K562 (cell line): ENCODE measurements around the gene NUP98. TPM values are rescaled to one million over a fixed set of nuclear protein-coding genes. Genes with fewer than 3 reads are reported as not detected.

Experiments used
- AFF4 ChIP-seq: sonication (generic); formaldehyde crosslinking; IDR thresholded peaks from 2 replicates; pipeline ENCODE4 v1.8.0; 2023; ENCODE audit warnings: mild to moderate bottlenecking, missing genetic modification reagents
- CBX8 ChIP-seq: fragments of 200-600 bp; sonication (generic); IDR thresholded peaks from 2 replicates; pipeline ENCODE4 v1.6.1; 2012; ENCODE audit warnings: borderline replicate concordance, mixed run types, low read depth, mild to moderate bottlenecking, moderate library complexity, mixed read lengths, low read length, control low read depth, inconsistent platforms; ENCODE audit not compliant: poor library complexity, severe bottlenecking; ENCODE audit errors: extremely low read depth
- EWSR1 ChIP-seq: fragments of 450-650 bp; IDR thresholded peaks from 2 replicates; pipeline ENCODE4 v1.6.1; 2018; ENCODE audit warnings: borderline replicate concordance, mild to moderate bottlenecking, low read depth, moderate library complexity; ENCODE audit not compliant: partially characterized antibody
- FOXP1 ChIP-seq: sonication (generic); formaldehyde crosslinking; IDR thresholded peaks from 2 replicates; pipeline ENCODE4 v1.8.0; 2022; ENCODE audit warnings: mild to moderate bottlenecking, missing genetic modification reagents
- HBP1 ChIP-seq: fragments of 450-650 bp; formaldehyde crosslinking; IDR thresholded peaks from 2 replicates; pipeline ENCODE4 v1.4.0; 2022; ENCODE audit warnings: missing genetic modification characterization
- HDAC3 ChIP-seq: fragments of 450-650 bp; IDR thresholded peaks from 2 replicates; pipeline ENCODE4 v1.6.1; 2018; ENCODE audit warnings: borderline replicate concordance, mild to moderate bottlenecking, moderate library complexity; ENCODE audit not compliant: partially characterized antibody
- KAT7 ChIP-seq: sonication (generic); formaldehyde crosslinking; IDR thresholded peaks from 2 replicates; pipeline ENCODE4 v1.8.0; 2022; ENCODE audit warnings: missing genetic modification reagents, mild to moderate bottlenecking, borderline replicate concordance
- MNT ChIP-seq, 2 experiments: fragments of 450-650 bp; conservative IDR thresholded peaks; 2 replicates each; pipeline ENCODE4 v1.6.1; 2017; ENCODE audit warnings: mild to moderate bottlenecking in 2 of 2, moderate library complexity in 2 of 2
- MTF1 ChIP-seq: fragments of 250-450 bp; sonication (Bioruptor Pico); IDR thresholded peaks from 2 replicates; pipeline ENCODE4 v1.9.0; 2021; ENCODE audit warnings: moderate library complexity, mild to moderate bottlenecking, inconsistent platforms, borderline replicate concordance
- MYC ChIP-seq, 2 experiments: fragments of 250-450 bp in 1 of 2; sonication (Bioruptor Pico) in 1 of 2; IDR thresholded peaks; 2 replicates each; pipeline versions ENCODE4 v1.5.1 to v1.6.1; 2012 to 2021; ENCODE audit warnings: low read depth in 2 of 2, borderline replicate concordance in 1 of 2, improper control_type of control experiment in 1 of 2, low read length in 1 of 2, mild to moderate bottlenecking in 1 of 2, moderate library complexity in 1 of 2
- NR2F6 ChIP-seq: fragments of 450-650 bp; formaldehyde crosslinking; IDR thresholded peaks from 2 replicates; pipeline ENCODE4 v1.4.0; 2020; ENCODE audit warnings: mild to moderate bottlenecking
- OTX1 ChIP-seq: fragments of 450-650 bp; formaldehyde crosslinking; IDR thresholded peaks from 2 replicates; pipeline ENCODE4 v1.4.0; 2022; ENCODE audit warnings: mild to moderate bottlenecking
- POLR2G ChIP-seq: fragments of 200-400 bp; formaldehyde crosslinking; IDR thresholded peaks from 2 replicates; pipeline ENCODE4 v1.6.1; 2017; ENCODE audit warnings: low read depth, mild to moderate bottlenecking, antibody characterized with exemption, low read length, moderate library complexity
- TCF15 ChIP-seq: fragments of 250-450 bp; sonication (Bioruptor Pico); IDR thresholded peaks from 2 replicates; pipeline ENCODE4 v1.8.0; 2022; ENCODE audit warnings: moderate library complexity, mild to moderate bottlenecking, inconsistent platforms
- THRB ChIP-seq: fragments of 450-650 bp; formaldehyde crosslinking; conservative IDR thresholded peaks from 2 replicates; pipeline ENCODE4 v1.4.0; 2022; ENCODE audit warnings: mild to moderate bottlenecking, missing genetic modification characterization
- ZNF316 ChIP-seq: fragments of 450-650 bp; IDR thresholded peaks from 2 replicates; pipeline ENCODE4 v1.6.1; 2016
- polyA plus RNA-seq, 8 experiments: library from polyadenylated mRNA; depleted of rRNA in 4 of 8; stranded (reverse) in 5 of 8; unstranded in 3 of 8; fragments of >200 nt; fragmentation: Nextera tagmentation in 2 of 8; fragmentation: Illumina TruSeq in 1 of 8; extraction: Ambion mirVana in 2 of 8; extraction: Trizol in 1 of 8; gene quantifications; 2 replicates each; pipeline versions ENCODE4 v1.2.1 to v1.2.3, GENCODE V29; 2011 to 2014; ENCODE audit warnings: inconsistent platforms in 1 of 8, missing spikeins in 1 of 8
- total RNA-seq, 7 experiments: library from RNA; depleted of rRNA in 6 of 7; stranded (reverse); fragments of >200 nt in 6 of 7; fragmentation: Illumina TruSeq in 2 of 7; extraction: Trizol in 2 of 7; gene quantifications; 2 replicates each; pipeline versions ENCODE4 v1.2.1 to v1.2.3, GENCODE V29; 2011 to 2021; ENCODE audit warnings: low replicate concordance in 1 of 7

The NUP98 gene
- total and polyA plus RNA-seq, 9 of the 15 experiments (the other 6 are each of a cell fraction or from before 2014, with no cell fraction given): 45.1 to 196 (median 130) TPM

- no peak; the same call in 1 of the 2 replicates for TF ChIP-seq HBP1 (CRISPR knock-in tag)
- peak; percentile 22 to 74; a peak in 1 of 4 replicates for TF ChIP-seq MNT (conservative IDR thresholded peaks at IDR 0.05)
- TF ChIP-seq THRB (CRISPR knock-in tag): no peak; the same call in 1 of the 2 replicates
- TF ChIP-seq TCF15 (CRISPR knock-in tag): no peak
- no peak for TF ChIP-seq MTF1
- TF ChIP-seq FOXP1 (CRISPR knock-in tag): 0 out of 2 replicates have a peak, but pooled peaks have one; percentile 28
- TF ChIP-seq CBX8: no peak
- no peak for TF ChIP-seq AFF4 (CRISPR knock-in tag)
- TF ChIP-seq HDAC3: peak; percentile 68
- TF ChIP-seq EWSR1: no peak
- no peak for TF ChIP-seq NR2F6 (CRISPR knock-in tag)
- no peak; the same call in 1 of the 2 replicates for TF ChIP-seq POLR2G
- peak; percentile 73 for TF ChIP-seq MYC (IDR thresholded peaks at IDR 0.05; ENCODE audit: low read depth, low read length)
- no peak for TF ChIP-seq MYC (CRISPR knock-in tag; IDR thresholded peaks at IDR 0.05; ENCODE audit: borderline replicate concordance, low read depth)
- no peak for TF ChIP-seq OTX1
- TF ChIP-seq KAT7 (CRISPR knock-in tag): no peak
- peak; percentile 74 for TF ChIP-seq ZNF316
Observed at GRCh38 chr11:3834664-3835461, 37.5 kb upstream of the NUP98 start (continued).
